Ovary (tissue), 3 donors: Measurements from ENCODE around the gene CSAD.

ENCODE experiments used
- CTCF ChIP-seq, 3 donors: fragments of 450-650 bp in 2 of 3; fragments of 200-600 bp in 1 of 3; IDR thresholded peaks; one replicate each; pipeline versions ENCODE4 v1.5.1 to v1.8.0; 2016 to 2022; ENCODE audit warnings: antibody characterized with exemption in 3 of 3, mild to moderate bottlenecking in 1 of 3
- EP300 ChIP-seq: sonication (generic); formaldehyde crosslinking; IDR thresholded peaks from one replicate; pipeline ENCODE4 v1.6.1; 2017; ENCODE audit warnings: antibody characterized with exemption
- donor health status: DM: no; HTN: no; CAD: no.

- TF ChIP-seq CTCF (IDR thresholded peaks at IDR 0.05) (no peak), EP300 (no peak)
Measured at GRCh38 chr12:53217931-53218307, 37.2 kb upstream of the CSAD start.
